Measurements from ENCODE around the gene CUBN. TPM values are rescaled to one million over a fixed set of nuclear protein-coding genes. Genes with fewer than 3 reads are reported as not detected.

The CUBN gene
- total and polyA plus RNA-seq, 9 of the 15 experiments (the other 6 are each of a cell fraction or from before 2014, with no cell fraction given), result 0.04 to 0.33 (median 0.09) TPM

DNA sequence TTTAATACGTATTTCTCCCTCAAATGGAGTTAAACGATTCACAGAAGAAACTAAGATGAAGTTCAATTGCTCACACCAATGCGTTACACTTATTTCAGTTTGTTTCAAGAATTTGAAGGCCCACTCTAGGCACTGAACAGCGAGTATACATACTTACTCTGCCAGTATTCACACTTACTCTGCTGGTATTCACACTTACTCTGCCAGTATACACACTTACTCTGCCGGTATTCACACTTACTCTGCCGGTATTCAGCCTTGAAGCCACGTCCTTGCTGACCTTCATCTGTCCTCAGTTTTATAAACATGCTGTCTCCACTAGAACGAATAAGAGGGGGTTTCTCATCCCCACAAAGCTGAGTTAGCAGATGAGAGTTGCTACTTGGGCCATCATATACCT is 86.0 kb downstream of the CUBN start:
- H2AFZ ChIP-seq (ENCODE audit: low read depth, low read length), result peak overlapping the region; percentile 49
- no peak overlapping the region for H3K4me2 ChIP-seq (ENCODE audit: insufficient read depth, low read length)
- 60% methylated on average over 8 of the region's 8 CpGs for WGBS (ENCODE audit: insufficient coverage, low coverage, missing lambda C conversion rate)
- DNase-seq (ENCODE audit: extremely low read depth in 1 of 4, low spot score in 3 of 4) (no peak), ATAC-seq (no peak), FAIRE-seq (no peak)
- no peaks in the 10 kb centered on the region for H4K20me1 ChIP-seq (replicated peaks; ENCODE audit: control insufficient read depth, insufficient read depth, low read length)
- no peaks in the 10 kb centered on the region for H3K9me3 ChIP-seq (replicated peaks; ENCODE audit: control insufficient read depth, insufficient read depth, low read depth, low read length)
- no peak overlapping the region for H3K4me3 ChIP-seq
- H3K9me1 ChIP-seq (ENCODE audit: control insufficient read depth, insufficient read depth, low read length), result no peaks in the 10 kb centered on the region
- H3K36me3 ChIP-seq (ENCODE audit: control insufficient read depth, insufficient read depth, low read length), result no peaks in the 10 kb centered on the region
- peaks cover 0 to under 1% of the 10 kb centered on the region in 2 experiments; a peak in 1 of 5 replicates for H3K4me1 ChIP-seq (replicated peaks in 1 of 2; ENCODE audit: control insufficient read depth in 2 of 2, insufficient read depth in 2 of 2, low read length in 2 of 2)
- in situ Hi-C loops (cut with MboI), result no loop called here
- no peaks in the 10 kb centered on the region for H3K27me3 ChIP-seq (ENCODE audit: control insufficient read depth in 2 of 2, insufficient read depth in 2 of 2, low read length in 2 of 2)
- TF ChIP-seq CREM (IDR thresholded peaks at IDR 0.05; ENCODE audit: low read depth), result no peak
- TF ChIP-seq HDAC6 (IDR thresholded peaks at IDR 0.05; ENCODE audit: low read depth, low read length), result no peak
- TF ChIP-seq NCOA2 (IDR thresholded peaks at IDR 0.05; ENCODE audit: partially characterized antibody in 2 of 2), result no peak
- TF ChIP-seq, protein P1, sequence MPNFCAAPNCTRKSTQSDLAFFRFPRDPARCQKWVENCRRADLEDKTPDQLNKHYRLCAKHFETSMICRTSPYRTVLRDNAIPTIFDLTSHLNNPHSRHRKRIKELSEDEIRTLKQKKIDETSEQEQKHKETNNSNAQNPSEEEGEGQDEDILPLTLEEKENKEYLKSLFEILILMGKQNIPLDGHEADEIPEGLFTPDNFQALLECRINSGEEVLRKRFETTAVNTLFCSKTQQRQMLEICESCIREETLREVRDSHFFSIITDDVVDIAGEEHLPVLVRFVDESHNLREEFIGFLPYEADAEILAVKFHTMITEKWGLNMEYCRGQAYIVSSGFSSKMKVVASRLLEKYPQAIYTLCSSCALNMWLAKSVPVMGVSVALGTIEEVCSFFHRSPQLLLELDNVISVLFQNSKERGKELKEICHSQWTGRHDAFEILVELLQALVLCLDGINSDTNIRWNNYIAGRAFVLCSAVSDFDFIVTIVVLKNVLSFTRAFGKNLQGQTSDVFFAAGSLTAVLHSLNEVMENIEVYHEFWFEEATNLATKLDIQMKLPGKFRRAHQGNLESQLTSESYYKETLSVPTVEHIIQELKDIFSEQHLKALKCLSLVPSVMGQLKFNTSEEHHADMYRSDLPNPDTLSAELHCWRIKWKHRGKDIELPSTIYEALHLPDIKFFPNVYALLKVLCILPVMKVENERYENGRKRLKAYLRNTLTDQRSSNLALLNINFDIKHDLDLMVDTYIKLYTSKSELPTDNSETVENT (CRISPR knock-in tag; IDR thresholded peaks at IDR 0.05), result no peak
- no peak for TF ChIP-seq ZNF583 (CRISPR knock-in tag; IDR thresholded peaks at IDR 0.05)
- no peak for TF ChIP-seq ESRRA (IDR thresholded peaks at IDR 0.05; ENCODE audit: borderline replicate concordance, low read depth)
- TF ChIP-seq TCFL5 (CRISPR knock-in tag; conservative IDR thresholded peaks at IDR 0.05), result no peak
- no peak for TF ChIP-seq RUNX1 (IDR thresholded peaks at IDR 0.05; ENCODE audit: low read depth)
- no peak for TF ChIP-seq PBX2 (CRISPR knock-in tag; IDR thresholded peaks at IDR 0.05; ENCODE audit: low read depth)
- TF ChIP-seq PBX2 (tag; conservative IDR thresholded peaks at IDR 0.05; ENCODE audit: low read depth), result no peak
- TF ChIP-seq NFE2 (IDR thresholded peaks at IDR 0.05; ENCODE audit: low read depth), result no peak
- TF ChIP-seq SP2 (IDR thresholded peaks at IDR 0.05; ENCODE audit: extremely low read depth, low read depth, low read length, poor library complexity, severe bottlenecking), result no peak
- TF ChIP-seq RAD51 (IDR thresholded peaks at IDR 0.05; ENCODE audit: borderline replicate concordance, low read depth), result no peak
- TF ChIP-seq SREBF2 (CRISPR knock-in tag; IDR thresholded peaks at IDR 0.05), result no peak
- TF ChIP-seq ZNF384 (IDR thresholded peaks at IDR 0.05; ENCODE audit: low read depth, low read length), result no peak
- CTCF ChIA-PET (ENCODE audit: low intra/inter-chr PET ratio), result no interaction called here
- intact Hi-C loops (cut with micrococcal nuclease), result no loop called here
- H3K79me2 ChIP-seq (ENCODE audit: control insufficient read depth, insufficient read depth, low read length), result no peaks in the 10 kb centered on the region
- no TSS peak for BruUV-seq (replicated peaks)
- no peak overlapping the region for H3K9ac ChIP-seq (ENCODE audit: insufficient read depth in 1 of 2, low read depth in 2 of 2, low read length in 2 of 2)
- POLR2A ChIA-PET, result no interaction called here
- H3K27ac ChIP-seq (ENCODE audit: extremely low read depth, low read depth, low read length), result no peak overlapping the region

All from K562 (cell line).